Ectodermal cell (in vitro differentiated cells): ENCODE results near the gene PDE5A.

Source experiments
- H3K27ac ChIP-seq: 2 replicates; pipeline ENCODE4 v1.7.0; 2013; ENCODE audit warnings: mild to moderate bottlenecking, low read depth, low read length; ENCODE audit not compliant: insufficient read depth, poor library complexity, severe bottlenecking
- H3K27me3 ChIP-seq: 2 replicates; pipeline ENCODE4 v1.7.0; 2013; ENCODE audit warnings: mild to moderate bottlenecking, low read length; ENCODE audit not compliant: insufficient read depth, control insufficient read depth, poor library complexity, severe bottlenecking
- H3K36me3 ChIP-seq: one replicate; pipeline ENCODE4 v1.7.0; 2013; ENCODE audit warnings: low read length; ENCODE audit not compliant: control insufficient read depth, insufficient read depth
- H3K4me1 ChIP-seq: one replicate; pipeline ENCODE4 v1.7.0; 2013; ENCODE audit warnings: low read length; ENCODE audit not compliant: control insufficient read depth, insufficient read depth
- H3K4me3 ChIP-seq: 2 replicates; pipeline ENCODE4 v1.7.0; 2013; ENCODE audit warnings: low read depth, low read length, control low read depth; ENCODE audit not compliant: insufficient read depth
- H3K9me3 ChIP-seq: 2 replicates; pipeline ENCODE4 v1.7.0; 2013; ENCODE audit warnings: mild to moderate bottlenecking, low read length, moderate library complexity; ENCODE audit not compliant: control insufficient read depth
- WGBS, 2 experiments: methylation state at CpG; one replicate each; pipeline ENCODE4 v1.1.7; 2013; ENCODE audit warnings: missing lambda C conversion rate in 2 of 2; 5-methylcytosine and 5-hydroxymethylcytosine counted together

Gene PDE5A

DNA sequence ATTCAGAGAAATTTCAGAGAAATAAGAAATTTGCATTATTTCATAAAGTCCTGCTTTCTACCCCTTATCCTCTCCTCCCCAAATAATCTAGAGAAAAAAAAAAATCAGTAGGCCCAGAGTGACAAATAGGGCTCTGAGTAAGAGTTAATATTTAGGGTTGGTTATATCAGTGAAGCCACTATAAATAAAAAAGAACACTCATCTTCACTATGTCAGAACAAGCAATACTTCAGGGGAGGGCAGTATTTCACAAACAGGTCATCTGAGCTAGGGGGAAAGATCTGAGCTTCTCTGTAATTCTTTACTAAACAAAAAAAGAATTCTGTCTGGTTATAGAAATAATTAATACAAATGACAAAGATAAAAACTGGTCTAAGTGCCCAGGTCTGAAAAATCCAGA is 39.4 kb downstream of the PDE5A start:
- Histone ChIP-seq H3K27ac (no peak overlapping the region), H3K9me3 (no peaks in the 10 kb centered on the region), H3K4me3 (no peak overlapping the region), H3K4me1 (no peaks in the 10 kb centered on the region), H3K27me3 (no peaks in the 10 kb centered on the region), H3K36me3 (no peaks in the 10 kb centered on the region)

GRCh38 chr4:119587796-119588195 is 40.8 kb downstream of the PDE5A start:
- no peaks in the 10 kb centered on the region for H3K36me3 ChIP-seq
- H3K4me1 ChIP-seq, result no peaks in the 10 kb centered on the region
- no peak overlapping the region for H3K27ac ChIP-seq
- H3K27me3 ChIP-seq, result no peaks in the 10 kb centered on the region
- 90 to 92% methylated on average over 2 to 3 of the region's 3 CpGs for WGBS, 2 experiments
- H3K4me3 ChIP-seq, result no peak overlapping the region
- no peaks in the 10 kb centered on the region for H3K9me3 ChIP-seq

- Histone ChIP-seq H3K27ac (no peak overlapping the region), H3K9me3 (no peaks in the 10 kb centered on the region), H3K27me3 (no peaks in the 10 kb centered on the region), H3K4me3 (no peak overlapping the region), H3K36me3 (no peaks in the 10 kb centered on the region), H3K4me1 (no peaks in the 10 kb centered on the region)
- 94% methylated on average over 5 to 6 of the region's 6 CpGs for WGBS, 2 experiments
These were observed 42.8 kb downstream of the PDE5A start for GRCh38 chr4:119585771-119586170.

GRCh38 chr4:119581190-119581873 is 47.3 kb downstream of the PDE5A start:
- no peaks in the 10 kb centered on the region for H3K36me3 ChIP-seq
- 90 to 95% methylated on average over 2 to 3 of the region's 3 CpGs for WGBS, 2 experiments
- H3K4me1 ChIP-seq, result no peaks in the 10 kb centered on the region
- H3K9me3 ChIP-seq, result no peaks in the 10 kb centered on the region
- H3K27ac ChIP-seq, result no peak overlapping the region
- no peak overlapping the region for H3K4me3 ChIP-seq
- H3K27me3 ChIP-seq, result no peaks in the 10 kb centered on the region

DNA sequence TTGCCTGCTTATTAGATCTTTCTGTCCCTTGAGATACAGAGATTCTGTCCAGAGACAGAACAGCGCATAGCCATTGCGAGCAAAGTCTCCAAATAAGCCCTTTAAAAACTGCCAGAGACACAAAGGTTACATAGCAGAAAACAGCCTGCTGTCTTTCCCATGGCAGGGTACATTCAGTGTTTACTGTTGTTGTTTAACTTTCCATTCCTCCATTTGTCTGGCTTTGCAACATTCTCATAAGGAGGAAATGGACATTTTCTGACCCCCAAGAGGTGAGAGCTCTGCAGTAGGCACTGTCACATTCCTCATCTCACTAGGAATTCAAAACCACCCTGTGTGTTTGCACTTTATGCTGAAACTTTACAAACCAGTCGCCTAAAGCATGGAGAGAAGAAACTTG is 48.3 kb downstream of the PDE5A start:
- no peak overlapping the region for H3K4me3 ChIP-seq
- no peaks in the 10 kb centered on the region for H3K9me3 ChIP-seq
- no peaks in the 10 kb centered on the region for H3K27me3 ChIP-seq
- H3K27ac ChIP-seq, result no peak overlapping the region
- 84 to 92% methylated on average over 3 of the region's 3 CpGs for WGBS, 2 experiments
- H3K36me3 ChIP-seq, result no peaks in the 10 kb centered on the region
- H3K4me1 ChIP-seq, result no peaks in the 10 kb centered on the region

DNA sequence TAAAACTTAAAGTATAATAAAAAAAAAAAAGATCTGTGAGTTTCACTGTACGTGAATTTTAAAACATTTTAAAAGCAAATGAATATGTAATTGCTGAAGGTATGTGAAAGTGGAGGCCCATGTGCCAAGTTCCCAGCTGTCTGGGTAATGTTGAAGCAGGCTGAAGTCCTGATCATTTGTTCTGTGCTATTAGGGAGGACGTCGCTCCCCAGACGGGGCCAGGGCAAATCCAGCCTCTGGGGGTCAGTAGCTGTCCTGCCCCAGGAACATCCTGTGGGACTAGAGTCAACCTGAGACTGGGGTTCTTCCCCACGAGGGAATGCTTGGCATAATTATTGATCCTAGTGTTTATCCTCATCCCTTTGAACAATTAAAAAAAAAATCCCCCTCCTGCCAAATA is 48.8 kb downstream of the PDE5A start:
- Histone ChIP-seq H3K36me3 (no peaks in the 10 kb centered on the region), H3K27me3 (no peaks in the 10 kb centered on the region), H3K27ac (no peak overlapping the region), H3K9me3 (no peaks in the 10 kb centered on the region), H3K4me1 (no peaks in the 10 kb centered on the region), H3K4me3 (no peak overlapping the region)
- WGBS, 2 experiments, result 90 to 94% methylated on average over 5 of the region's 5 CpGs

DNA sequence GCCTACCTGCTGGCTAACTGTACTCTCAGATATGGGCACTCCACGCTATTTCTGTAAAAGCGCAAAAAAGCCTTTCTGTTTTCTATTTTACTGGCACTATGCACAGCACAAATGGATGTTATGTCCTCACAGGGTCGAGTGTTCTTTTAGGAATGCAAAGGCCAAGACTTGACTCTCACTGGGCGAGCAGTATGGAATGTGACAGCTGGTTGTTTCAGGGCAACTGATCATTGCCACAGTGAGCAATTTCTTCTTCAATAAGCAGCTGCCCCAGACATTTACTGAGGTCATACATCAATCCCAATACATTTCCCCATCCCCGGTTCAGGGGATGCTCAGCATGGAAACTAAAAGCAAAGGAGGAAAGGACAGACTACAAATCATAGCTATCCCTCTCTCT is 58.2 kb downstream of the PDE5A start:
- WGBS, 2 experiments, result 75 to 76% methylated on average over 5 of the region's 5 CpGs
- no peaks in the 10 kb centered on the region for H3K9me3 ChIP-seq
- H3K27ac ChIP-seq, result no peak overlapping the region
- no peaks in the 10 kb centered on the region for H3K36me3 ChIP-seq
- no peaks in the 10 kb centered on the region for H3K27me3 ChIP-seq
- H3K4me1 ChIP-seq, result no peaks in the 10 kb centered on the region
- H3K4me3 ChIP-seq, result no peak overlapping the region

DNA sequence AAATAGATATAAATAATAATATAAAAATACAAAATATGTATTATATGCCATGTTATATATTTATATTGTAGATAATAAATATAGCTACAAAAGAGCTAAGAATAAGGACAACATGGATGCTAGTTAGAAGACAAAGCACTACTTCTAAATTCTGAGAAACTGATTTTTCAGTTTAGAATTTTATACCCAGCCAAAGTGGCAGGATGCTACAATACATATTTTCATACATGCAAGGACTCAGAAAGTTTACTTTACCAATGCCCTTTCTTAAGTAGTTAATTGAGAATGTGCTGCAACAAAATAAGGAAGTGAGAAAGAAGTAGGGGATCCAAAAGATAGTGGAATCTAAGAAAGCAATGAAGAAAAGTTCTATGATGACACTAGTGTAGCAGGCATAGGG is 64.5 kb downstream of the PDE5A start:
- Histone ChIP-seq H3K36me3 (no peaks in the 10 kb centered on the region), H3K9me3 (no peaks in the 10 kb centered on the region), H3K27me3 (no peaks in the 10 kb centered on the region), H3K4me1 (no peaks in the 10 kb centered on the region), H3K27ac (no peak overlapping the region), H3K4me3 (no peak overlapping the region)

GRCh38 chr4:119559044-119559647 is 69.5 kb downstream of the PDE5A start:
- H3K27me3 ChIP-seq, result no peaks in the 10 kb centered on the region
- H3K4me1 ChIP-seq, result no peaks in the 10 kb centered on the region
- H3K27ac ChIP-seq, result no peak overlapping the region
- H3K4me3 ChIP-seq, result no peak overlapping the region
- H3K36me3 ChIP-seq, result no peaks in the 10 kb centered on the region
- no peaks in the 10 kb centered on the region for H3K9me3 ChIP-seq

DNA sequence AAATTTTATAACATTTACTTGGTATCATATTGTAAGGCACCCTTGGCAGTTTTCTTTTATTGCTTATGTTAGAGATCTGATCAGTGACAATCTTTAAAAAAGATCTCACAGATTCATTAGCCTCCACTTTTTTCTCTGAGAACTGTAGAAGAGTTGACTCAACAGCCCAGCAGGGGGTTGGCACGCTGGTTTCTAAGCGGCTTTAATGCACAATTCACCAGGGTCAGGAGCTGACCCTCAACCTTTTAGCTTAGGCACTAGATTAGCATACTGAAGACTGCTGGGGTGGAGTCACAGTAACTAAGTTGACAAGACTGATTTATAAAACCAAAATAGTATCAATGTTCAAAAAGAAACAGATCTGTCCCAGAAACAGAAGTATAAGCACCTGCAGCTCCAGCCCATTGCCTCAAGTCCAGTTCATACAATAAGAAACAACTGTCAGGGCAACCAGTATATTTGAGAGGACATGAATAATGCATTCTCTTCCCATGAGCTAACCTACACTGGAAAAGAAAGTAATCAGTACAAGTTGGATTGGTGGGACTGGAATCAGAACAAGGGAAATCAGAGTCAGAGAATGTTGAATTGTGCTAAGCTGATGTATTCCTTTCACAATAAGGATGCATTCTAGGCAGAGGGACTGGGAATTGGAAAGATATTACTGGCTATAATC is 77.6 kb downstream of the PDE5A start:
- Histone ChIP-seq H3K27ac (peak overlapping the region; percentile 83), H3K4me3 (no peak overlapping the region), H3K36me3 (no peaks in the 10 kb centered on the region), H3K4me1 (peaks cover 19% of the 10 kb centered on the region), H3K9me3 (no peaks in the 10 kb centered on the region), H3K27me3 (no peaks in the 10 kb centered on the region)
- WGBS, 2 experiments, result 7 to 14% methylated on average over 2 of the region's 2 CpGs
